GM13976 (cell line): ENCODE data around the gene KCNJ11.
"Not testable (repeated sequence)": the region's sequence is repeated elsewhere in the genome, so short reads cannot be mapped to it uniquely, and the experiment has no call there.

Experiments
- DNase-seq: peaks from one replicate; pipeline ENCODE4 v3.0.0; 2012; ENCODE audit warnings: low spot score
- in situ Hi-C: fragments of 300-500 bp; cut with MboI; formaldehyde crosslinking; loops from one replicate; pipeline ENCODE4 v1.12.0; 2022; ENCODE audit warnings: low sequenced_read_pairs, mixed read lengths, inconsistent platforms; ENCODE audit not compliant: unreplicated experiment
- TF ChIP-seq, protein P1 (sequence below): IDR thresholded peaks from 2 replicates; pipeline ENCODE4 v1.5.1; 2012; ENCODE audit warnings: borderline replicate concordance, mild to moderate bottlenecking; ENCODE audit not compliant: insufficient read depth; ENCODE audit errors: extremely low read depth, missing control alignments, control extremely low read depth

The KCNJ11 gene

GRCh38 chr11:17428261-17428660 is 39.8 kb upstream of the KCNJ11 start:
- no peak for DNase-seq
- TF ChIP-seq, protein P1, sequence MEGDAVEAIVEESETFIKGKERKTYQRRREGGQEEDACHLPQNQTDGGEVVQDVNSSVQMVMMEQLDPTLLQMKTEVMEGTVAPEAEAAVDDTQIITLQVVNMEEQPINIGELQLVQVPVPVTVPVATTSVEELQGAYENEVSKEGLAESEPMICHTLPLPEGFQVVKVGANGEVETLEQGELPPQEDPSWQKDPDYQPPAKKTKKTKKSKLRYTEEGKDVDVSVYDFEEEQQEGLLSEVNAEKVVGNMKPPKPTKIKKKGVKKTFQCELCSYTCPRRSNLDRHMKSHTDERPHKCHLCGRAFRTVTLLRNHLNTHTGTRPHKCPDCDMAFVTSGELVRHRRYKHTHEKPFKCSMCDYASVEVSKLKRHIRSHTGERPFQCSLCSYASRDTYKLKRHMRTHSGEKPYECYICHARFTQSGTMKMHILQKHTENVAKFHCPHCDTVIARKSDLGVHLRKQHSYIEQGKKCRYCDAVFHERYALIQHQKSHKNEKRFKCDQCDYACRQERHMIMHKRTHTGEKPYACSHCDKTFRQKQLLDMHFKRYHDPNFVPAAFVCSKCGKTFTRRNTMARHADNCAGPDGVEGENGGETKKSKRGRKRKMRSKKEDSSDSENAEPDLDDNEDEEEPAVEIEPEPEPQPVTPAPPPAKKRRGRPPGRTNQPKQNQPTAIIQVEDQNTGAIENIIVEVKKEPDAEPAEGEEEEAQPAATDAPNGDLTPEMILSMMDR = no peak
- in situ Hi-C loops = no loop called here

GRCh38 chr11:17426233-17426632 is 37.8 kb upstream of the KCNJ11 start:
- in situ Hi-C loops, DNase-seq: not testable (repeated sequence)

DNA sequence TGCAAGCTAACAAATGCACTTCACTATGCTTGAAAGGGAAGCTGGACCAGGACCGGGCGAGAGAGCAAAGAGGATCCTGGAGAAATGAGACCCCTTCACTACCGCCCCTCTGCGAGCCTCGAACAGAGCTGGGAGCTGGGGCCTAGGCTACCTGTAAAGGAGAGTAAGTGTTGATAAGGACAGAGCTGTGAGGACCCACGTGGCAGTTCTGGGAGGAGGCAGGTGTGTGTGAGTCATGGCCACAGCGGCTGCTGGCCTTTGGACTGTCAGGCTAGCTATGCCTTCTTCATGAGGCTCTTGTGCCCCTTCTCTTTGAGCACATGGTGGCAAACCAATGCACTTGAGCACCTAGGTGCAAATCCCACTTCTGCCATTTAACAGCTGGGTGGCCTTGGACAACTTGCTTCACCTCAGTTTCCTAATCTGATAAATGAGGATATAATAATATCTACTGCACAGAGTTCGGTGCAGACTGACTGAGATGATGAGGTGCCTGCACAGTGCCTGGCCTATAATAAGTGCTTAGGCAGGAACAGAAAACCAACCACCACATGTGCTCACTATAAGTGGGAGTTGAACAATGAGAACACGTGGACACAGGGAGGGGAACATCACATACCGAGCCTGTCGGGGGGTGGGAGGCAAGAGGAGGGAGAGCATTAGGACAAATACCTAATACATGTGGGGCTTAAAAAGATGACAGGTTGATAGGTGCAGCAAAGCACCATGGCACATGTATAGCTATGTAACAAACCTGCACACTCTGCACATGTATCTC is 35.3 kb upstream of the KCNJ11 start:
- in situ Hi-C loops = no loop called here
- no peak for DNase-seq
- TF ChIP-seq, protein P1 = no peak

GRCh38 chr11:17421781-17422180 is 33.3 kb upstream of the KCNJ11 start:
- in situ Hi-C loops = no loop called here
- TF ChIP-seq, protein P1 = no peak
- no peak for DNase-seq

DNA sequence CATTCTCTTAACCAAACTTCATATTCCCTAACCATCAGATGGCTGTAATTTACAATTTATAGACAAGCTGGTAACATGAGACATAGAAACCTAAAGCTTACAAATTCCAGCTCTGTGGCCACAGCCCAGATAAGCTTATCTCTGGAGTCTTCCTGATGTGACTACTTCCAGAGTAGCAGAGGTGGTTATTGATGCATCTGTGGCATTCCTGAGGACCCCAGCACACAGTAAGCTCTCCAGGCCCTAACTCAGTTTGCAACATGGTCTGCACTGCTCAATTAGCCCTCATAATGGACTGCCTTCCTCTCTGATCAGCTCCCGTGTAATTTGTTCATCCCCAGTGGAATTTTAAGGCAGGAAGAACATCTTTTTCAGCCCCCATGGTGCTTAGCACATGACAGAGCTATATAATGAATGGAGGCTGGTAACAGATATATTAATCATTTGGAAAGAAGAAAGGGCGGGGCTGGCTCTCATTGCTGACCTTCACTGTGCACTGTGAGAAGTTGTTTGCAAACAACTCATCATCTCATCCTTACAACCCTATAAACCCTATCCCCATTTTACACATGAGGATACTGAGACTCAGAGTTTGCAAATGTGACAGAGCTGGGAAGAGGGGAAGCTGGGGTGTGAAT is 30.1 kb upstream of the KCNJ11 start:
- in situ Hi-C loops = no loop called here
- DNase-seq = no peak
- TF ChIP-seq, protein P1 = no peak

GRCh38 chr11:17416492-17416891 is 28.0 kb upstream of the KCNJ11 start:
- in situ Hi-C loops = no loop called here
- TF ChIP-seq, protein P1 = no peak
- no peak for DNase-seq

DNA sequence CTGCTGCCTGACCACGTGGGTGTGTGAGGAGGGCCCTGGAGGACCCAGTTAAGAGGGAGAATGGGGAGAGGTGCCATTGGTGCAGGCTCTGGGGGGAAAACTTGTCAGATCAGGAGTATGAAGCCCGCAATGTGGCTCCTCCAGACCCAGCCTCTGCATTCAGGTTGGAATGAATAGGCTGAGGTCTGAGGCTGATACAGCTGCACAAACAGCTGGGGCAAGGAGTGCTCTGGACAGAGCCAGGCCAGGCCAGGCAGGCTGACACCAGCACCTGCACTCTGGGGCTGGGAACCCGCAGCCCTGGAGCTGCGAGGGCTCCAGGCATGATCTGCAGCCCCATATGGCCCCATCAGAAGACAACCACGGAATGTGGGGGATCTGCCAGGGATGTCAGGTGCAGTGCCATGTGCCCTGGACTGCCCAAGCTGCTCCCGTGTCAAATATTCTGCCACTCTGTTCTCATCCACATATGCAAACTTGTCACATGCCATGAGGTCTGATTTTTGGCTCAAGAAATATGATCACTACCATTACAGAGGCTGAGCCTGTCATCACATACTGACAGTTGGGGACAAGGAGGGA is 27.2 kb upstream of the KCNJ11 start:
- in situ Hi-C loops = no loop called here
- DNase-seq = no peak
- TF ChIP-seq, protein P1 = no peak
